ENCODE results near the gene ENTPD5.
"Not testable (repeated sequence)": the region's sequence is repeated elsewhere in the genome, so short reads cannot be mapped to it uniquely, and the experiment has no call there.

ENTPD5 gene

DNA sequence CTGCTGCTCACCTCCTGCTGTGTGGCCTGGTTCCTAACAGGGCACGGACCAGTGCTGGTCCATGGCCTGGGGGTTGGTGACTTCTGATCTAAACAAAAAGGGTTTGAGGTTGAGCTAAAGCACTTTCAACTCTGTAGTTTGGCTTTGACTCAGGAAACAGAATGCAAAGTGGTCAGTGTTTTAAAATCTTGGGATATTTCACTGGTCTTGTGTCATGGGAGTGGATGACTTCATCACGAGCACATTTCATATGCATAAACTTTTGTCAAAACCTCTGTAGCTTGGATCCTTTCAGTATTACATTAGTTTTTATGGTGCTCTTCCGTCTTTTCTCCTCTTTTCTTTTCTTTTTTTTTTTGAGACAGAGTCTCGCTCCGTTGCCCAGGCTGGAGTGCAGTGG, 94.8 kb downstream of the ENTPD5 start:
- Histone ChIP-seq H3K9me3 (no peaks in the 10 kb centered on the region), H3K4me1 (no peaks in the 10 kb centered on the region), H3K27me3 (no peaks in the 10 kb centered on the region), H3K36me3 (peaks cover 68% of the 10 kb centered on the region), H3K4me3 (ENCODE audit: low read depth, low read length) (no peak overlapping the region)
- TF ChIP-seq, protein P1, sequence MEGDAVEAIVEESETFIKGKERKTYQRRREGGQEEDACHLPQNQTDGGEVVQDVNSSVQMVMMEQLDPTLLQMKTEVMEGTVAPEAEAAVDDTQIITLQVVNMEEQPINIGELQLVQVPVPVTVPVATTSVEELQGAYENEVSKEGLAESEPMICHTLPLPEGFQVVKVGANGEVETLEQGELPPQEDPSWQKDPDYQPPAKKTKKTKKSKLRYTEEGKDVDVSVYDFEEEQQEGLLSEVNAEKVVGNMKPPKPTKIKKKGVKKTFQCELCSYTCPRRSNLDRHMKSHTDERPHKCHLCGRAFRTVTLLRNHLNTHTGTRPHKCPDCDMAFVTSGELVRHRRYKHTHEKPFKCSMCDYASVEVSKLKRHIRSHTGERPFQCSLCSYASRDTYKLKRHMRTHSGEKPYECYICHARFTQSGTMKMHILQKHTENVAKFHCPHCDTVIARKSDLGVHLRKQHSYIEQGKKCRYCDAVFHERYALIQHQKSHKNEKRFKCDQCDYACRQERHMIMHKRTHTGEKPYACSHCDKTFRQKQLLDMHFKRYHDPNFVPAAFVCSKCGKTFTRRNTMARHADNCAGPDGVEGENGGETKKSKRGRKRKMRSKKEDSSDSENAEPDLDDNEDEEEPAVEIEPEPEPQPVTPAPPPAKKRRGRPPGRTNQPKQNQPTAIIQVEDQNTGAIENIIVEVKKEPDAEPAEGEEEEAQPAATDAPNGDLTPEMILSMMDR (IDR thresholded peaks at IDR 0.05; ENCODE audit: low read depth, low read length): no peak
- DNase-seq: no peak

DNA sequence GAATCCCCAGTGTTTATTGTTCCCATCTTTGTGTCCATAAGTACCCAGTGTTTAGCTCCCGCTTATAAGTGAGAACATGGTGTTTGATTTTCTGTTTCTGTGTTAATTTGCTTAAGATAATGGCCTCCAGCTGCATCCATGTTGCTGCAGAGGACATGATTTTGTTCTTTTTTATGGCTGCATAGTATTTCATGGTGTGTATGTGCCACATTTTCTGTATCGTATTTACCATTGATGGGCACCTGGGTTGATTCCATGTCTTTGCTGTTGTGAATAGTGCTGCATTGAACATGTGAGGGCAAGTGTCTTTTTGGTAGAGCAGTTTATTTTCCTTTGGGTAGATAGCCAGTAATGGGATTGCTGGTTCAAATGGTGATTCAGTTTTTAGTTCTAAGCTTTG, 99.6 kb downstream of the ENTPD5 start:
- H3K27me3 ChIP-seq; H3K4me3 ChIP-seq (ENCODE audit: low read depth, low read length); DNase-seq; H3K9me3 ChIP-seq; H3K4me1 ChIP-seq: not testable (repeated sequence)
- H3K36me3 ChIP-seq: peaks cover 58% of the 10 kb centered on the region

DNA sequence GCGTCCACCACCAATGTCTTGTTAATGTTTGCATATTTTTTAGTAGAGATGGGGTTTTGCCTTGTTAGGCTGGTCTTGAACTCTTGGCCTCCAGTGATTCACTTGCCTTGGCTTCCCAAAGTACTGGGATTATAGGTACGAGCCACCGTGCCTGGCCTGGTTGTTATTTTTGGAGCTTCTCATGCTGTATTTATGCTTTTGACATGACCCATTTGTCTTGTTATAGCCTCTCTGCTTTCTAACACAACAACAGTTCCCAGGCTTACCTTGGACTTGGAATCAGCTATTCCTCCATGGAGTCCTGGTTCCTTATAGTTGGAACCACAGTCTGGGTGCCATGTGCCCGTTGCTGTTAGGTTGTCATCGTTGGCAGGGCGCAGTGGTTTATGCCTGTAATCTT, 102.8 kb downstream of the ENTPD5 start:
- H3K9me3 ChIP-seq: no peaks in the 10 kb centered on the region
- TF ChIP-seq, protein P1 (IDR thresholded peaks at IDR 0.05; ENCODE audit: low read depth, low read length): no peak
- no peak for DNase-seq
- H3K27me3 ChIP-seq: no peaks in the 10 kb centered on the region
- H3K4me3 ChIP-seq (ENCODE audit: low read depth, low read length): no peak overlapping the region
- no peaks in the 10 kb centered on the region for H3K4me1 ChIP-seq
- peaks cover 50% of the 10 kb centered on the region for H3K36me3 ChIP-seq

DNA sequence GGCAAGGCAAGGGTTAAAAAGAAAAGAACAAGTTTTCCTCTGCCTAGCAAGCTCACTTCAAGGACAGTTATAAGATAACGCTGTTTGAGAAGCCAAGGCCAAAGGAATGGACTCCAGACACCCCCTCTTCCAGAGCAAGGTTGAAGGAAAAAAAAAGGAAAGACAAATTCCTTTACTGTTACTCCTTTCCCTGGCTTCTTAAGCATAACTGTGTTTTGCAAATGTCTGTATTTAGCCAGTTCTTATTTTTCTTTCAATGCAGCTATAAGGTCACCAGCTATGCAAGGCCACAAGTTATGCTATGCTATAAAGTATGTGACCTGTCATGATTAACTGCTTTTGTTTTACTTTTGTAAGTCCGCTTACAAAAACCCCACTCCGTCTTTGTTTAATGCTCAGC, 105.8 kb downstream of the ENTPD5 start:
- TF ChIP-seq, protein P1 (IDR thresholded peaks at IDR 0.05; ENCODE audit: low read depth, low read length): no peak
- Histone ChIP-seq H3K36me3 (peaks cover 59% of the 10 kb centered on the region), H3K27me3 (no peaks in the 10 kb centered on the region), H3K9me3 (no peaks in the 10 kb centered on the region), H3K4me1 (no peaks in the 10 kb centered on the region), H3K4me3 (ENCODE audit: low read depth, low read length) (no peak overlapping the region)
- DNase-seq: no peak

DNA sequence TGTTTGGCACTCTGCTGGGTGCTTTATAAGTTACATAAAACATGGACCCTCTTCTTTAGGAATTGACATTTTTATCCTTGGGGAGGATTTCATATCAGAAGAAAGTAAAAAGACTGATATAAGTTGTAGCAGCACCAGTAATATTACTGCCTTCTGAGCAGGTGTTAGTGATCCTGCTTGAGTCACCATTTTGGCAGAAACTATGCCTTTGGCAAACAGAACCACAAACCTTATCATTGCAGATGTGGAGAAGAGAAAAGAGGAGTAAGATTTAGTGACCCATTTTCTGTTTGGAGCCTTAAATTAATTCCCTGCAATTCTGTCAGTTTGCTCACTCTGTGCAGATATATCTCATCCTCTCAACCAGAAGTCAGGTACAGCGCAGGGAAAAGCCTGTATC, 109.4 kb downstream of the ENTPD5 start:
- TF ChIP-seq, protein P1 (IDR thresholded peaks at IDR 0.05; ENCODE audit: low read depth, low read length): no peak
- Histone ChIP-seq H3K36me3 (peaks cover 64% of the 10 kb centered on the region), H3K9me3 (no peaks in the 10 kb centered on the region), H3K27me3 (no peaks in the 10 kb centered on the region), H3K4me1 (no peaks in the 10 kb centered on the region), H3K4me3 (ENCODE audit: low read depth, low read length) (no peak overlapping the region)
- DNase-seq: no peak
